Anterior cingulate cortex (tissue), 58 donors: ENCODE results near the gene FICD.
"Not testable (repeated sequence)": the region's sequence is repeated elsewhere in the genome, so short reads cannot be mapped to it uniquely, and the experiment has no call there.

Source experiments
- DNase-seq, 58 donors: peaks; one replicate each; lab custom pipeline; 2025; lab: John Stamatoyannopoulos, UW

The FICD gene

DNA sequence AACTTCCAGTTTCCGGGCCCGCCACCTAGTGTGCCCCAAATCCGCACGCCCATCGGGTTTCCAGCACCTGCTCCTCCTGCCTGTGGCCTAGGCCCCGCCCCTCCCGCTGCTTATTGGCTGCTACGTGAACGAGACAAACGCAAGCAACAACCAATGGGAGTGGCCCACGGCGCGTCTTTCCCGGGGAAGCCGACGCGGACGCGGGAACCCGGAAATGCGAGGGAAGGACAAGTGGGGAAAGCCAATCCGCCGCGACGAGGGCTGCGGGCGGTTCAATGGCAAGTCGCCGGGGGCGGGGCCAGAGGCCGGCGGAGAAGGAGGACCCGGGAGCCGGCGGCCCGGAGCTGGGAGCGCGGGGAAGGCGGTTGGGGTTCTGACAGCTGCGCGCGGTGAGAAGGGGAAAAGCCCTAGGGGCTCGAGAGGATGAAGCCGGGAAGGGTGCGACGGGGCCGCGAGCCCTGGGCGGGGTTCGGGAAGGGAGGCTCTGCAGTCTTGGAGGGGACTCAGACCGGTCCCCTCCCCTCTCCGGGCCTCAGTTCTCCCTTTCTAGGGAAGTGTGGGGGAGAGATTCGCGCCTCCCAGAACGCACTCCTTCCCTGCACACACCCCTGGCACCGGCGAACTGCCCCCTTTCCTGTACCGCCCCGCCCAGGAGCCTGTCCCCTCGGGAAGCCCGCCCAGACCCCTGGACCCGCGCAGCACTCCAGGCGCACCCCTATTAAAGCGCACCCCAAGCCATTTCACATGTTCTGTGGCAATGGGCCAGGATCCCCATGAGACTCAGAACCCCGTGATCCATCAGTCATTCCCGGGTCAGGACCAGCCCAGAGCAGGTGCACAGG lies at the start of gene FICD:
TSS of gene FICD (plus strand) at position 305 of the 842 bp plus-strand sequence. CDS start 1,696 bp downstream, outside the sequence.
- DNase-seq, result peak; percentile 95 to 100 (median 99)

DNA sequence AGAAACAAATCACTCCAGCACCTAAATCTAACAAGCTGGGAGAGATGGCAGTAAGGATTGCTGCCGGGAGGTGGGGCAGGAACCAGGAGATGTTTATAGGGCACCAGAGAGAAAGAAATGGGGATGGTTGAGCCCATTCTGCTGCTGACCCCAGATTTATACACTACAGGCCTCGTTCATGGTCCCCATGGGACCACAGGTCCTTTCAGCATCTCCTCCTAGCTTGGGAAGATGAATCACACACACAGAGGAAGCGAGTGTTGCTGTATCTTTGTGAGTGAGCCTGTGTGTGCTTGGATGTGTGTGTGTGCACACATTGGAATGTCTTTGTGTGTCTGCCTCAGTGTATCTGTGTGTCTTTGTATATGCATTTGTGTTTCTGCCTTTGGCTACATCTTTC lies 49.7 kb upstream of the FICD start:
- DNase-seq, result no peak

DNA sequence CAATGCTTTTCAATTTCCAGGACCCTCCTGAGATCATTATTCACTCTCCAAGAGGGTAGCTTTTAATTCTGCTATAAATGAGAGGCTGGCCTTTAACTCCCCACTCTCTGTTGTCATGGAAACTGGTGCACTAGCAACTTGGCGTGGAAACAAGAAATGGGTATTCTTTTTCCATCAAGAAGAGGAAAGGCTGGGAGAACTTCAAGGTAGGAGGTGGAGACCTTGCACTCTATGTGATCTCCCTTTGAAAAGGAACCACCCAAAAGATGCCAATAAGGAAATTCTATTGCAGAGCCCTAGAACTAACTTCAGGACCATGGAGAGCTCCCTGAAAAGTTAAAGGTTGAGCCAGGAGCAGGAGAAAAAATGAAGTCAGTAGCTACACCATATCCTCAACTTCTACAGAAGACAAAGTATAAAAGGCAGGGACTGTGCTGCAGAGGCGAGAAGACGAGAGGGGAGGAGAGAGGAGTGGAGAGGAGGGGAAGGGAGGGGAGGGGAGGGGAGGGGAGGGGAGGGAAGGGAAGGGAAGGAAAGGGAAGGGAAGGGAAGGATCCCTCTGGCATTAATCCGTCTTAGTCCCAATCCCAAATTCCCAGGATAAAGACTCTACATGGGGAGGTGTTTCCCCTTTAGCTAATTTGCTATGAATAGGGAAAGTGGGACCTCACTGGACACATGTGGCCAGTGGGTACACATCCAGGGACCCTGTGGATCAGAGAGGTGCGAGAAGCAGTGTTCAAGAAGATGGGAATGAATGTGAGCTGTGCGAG lies 46.7 kb upstream of the FICD start:
- peak in 1 of 58 donors; percentile 5 for DNase-seq

DNA sequence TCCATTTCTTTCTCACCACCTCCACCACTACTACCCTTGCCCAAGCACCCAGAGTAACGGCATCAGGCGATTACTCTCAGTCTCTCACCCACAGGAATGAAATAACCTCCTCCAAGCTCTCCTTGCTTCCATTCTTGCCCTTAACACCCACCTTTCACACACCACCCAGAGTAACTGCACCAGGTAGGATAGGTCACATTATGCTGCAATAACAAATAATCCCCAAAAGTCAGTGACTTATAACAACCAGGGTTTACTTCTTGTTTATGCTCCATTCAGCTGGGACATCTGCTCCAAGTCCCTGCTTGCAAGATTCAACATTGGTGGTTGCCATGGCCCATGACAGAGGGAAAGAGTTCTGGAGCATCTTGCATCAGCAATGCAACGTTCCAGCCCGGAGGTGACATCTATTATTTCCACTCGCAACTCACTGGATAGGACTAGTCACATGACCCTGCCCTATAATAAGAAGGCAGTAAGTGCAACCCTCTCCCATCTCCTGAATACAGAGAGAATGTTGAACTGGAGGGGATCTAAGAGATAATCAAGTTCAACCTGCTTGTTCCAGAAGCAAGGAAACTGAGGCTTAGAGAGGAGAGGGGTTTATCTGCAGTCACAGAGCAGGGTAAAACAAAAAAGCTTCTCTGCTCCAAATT lies 41.5 kb upstream of the FICD start:
- DNase-seq, result no peak

DNA sequence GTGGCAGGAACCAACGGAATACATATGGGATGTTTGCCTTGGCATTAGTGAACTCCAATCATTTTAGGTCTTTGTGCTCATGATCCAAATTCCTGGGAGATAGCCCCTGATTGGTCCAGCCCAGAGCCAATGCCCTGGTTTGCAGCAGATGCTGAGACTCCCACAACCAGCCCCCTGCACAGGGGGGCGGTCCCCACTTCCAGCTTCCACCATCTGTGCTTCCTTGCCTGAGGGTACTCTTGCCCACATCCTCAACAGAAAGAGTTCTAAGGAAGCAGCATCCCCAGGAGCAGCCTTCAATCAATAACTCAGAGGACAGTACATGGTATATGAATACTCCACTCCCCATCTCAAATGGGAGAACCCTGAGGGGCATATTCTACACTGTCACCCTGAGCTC lies 39.7 kb upstream of the FICD start:
- DNase-seq, result no peak

DNA sequence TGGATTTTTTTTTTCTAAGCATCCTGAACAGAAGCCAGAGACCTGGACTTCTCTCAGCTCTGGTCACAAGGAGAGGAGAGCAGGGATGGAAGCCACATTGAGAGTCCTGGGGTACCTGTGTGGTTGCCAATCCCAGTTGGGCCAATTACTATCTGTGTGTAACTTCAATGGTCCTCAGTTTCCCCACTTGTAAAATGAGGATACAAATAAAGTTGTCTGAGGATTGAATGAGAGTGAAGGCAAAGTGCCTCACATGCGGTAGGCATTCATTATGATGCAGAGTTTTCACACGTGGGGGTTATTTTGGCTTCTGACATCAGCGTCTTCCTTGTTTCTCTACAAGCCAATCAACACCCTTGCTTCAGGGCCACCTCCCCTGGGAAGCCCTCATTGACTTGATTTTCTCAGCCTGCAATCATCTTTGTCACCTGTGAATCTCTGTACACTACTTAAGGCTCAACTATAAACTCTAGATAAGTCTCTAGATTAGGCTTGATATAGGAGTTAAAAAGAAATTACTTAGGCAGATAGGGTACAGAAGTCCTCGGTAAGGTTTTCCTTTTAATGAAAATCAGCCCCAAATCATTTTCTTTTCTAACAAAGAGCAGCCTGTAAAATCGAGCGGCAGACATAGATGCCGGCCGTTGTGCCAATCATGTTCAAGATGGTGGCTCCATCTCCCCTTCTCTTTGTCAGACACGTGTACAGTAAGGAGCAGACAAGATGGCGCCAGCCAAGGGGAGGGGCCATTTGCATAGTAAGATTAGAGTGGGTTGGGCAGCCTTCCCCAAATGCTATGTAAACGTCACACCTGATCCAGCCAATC lies 37.8 kb upstream of the FICD start:
- DNase-seq, result no peak

DNA sequence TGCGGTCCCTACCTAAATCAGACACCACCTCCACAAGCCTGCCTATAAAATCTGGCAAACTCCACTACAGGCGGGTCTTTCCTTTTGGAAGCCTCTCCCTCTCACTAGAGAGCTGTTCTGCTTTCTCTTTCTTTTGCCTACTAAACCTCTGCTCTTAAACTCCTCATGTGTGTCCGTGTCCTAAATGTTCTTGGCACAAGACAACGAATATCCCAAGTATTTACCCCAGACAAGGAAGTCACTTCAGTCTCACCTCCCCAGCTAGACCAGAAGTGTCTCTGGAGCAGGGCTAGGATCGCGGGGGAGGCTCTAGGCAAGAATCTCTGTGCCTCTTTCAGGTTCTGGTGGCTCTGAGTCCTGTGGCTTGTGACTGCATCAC lies 37.2 kb upstream of the FICD start:
- no peak for DNase-seq

DNA sequence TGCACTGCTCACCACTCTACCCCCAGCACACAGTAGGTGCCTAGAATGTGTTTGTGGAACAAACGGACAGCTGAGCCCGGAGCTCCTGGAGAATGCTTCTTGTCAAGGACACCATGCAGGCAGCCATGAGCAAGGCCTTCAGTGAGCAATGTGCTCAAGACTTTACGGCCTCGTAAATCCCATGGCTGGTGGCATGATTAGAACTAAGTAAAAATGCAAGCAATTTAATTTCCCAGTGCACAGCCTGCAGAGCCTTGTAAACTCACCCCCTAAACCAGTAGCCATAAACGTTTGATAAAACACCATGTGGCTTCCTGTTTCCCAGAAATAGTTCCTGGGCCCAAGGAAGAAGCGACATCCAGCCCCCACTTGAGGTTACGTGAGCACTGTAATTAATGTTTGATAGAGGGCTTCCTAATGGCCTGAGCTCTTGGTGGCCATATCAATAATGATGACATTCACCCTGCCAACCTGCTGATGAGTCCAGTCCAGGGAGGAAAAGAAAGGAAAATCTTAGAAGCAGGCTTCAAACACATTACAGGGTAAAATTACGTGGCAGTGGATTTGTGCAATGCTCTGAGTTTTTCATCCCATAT lies 36.4 kb upstream of the FICD start:
- no peak for DNase-seq

DNA sequence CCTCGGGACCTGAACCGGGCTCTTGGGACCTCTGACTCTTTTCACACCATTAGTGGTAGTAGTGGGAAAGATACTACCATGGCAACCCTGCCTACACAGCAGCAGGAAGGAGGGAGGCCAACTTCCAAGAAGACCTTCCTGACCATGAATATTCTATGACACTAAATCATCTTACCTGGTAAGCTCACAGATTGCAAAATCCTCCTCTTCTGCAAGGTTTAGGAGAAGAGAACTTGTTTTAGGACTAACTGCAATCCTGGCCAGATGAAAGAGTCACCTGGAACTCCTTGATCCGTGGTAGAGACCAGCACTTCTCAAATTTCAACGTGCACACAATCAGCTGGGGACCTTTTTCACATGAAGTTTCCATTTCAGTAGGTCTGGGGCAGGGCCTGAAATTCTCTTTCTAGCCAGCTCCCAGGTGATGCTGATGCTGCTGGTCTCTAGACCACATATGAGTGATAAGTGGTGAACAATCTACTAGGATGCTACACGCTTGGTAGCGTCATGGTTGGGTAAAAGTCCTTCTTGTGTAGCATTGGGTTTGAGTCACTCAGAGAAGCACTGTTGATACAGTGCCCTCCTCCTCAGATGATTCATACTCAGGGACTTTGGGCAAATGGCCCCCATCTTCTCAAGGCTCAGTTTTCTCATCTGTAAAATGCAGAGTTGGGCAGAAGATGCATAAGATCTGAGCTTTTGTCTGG lies 35.6 kb upstream of the FICD start:
- DNase-seq, result no peak

DNA sequence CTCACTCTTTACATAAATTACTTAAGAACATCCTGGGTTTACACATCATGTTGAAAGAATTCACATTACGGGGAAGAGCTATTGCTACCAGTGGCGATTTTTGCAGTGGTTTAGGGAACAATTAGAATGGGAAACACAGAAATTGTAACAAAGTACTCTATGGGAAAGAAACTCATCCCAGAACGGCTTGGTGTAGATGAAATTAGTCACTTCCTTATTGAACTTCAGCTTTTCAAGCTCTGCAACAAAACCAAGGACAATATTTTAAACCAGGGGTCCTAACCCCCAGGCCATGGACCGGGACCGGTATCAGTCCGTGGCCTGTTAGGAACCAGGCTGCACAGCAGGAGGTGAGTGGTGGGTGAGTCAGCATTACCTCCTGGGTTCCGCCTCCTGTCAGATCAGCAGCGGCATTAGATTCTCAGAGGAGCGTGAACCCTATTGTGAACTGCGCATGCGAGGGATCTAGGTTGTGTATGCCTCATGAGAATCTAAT lies 32.3 kb upstream of the FICD start:
- peak in 1 of 58 donors; percentile 22 for DNase-seq

DNA sequence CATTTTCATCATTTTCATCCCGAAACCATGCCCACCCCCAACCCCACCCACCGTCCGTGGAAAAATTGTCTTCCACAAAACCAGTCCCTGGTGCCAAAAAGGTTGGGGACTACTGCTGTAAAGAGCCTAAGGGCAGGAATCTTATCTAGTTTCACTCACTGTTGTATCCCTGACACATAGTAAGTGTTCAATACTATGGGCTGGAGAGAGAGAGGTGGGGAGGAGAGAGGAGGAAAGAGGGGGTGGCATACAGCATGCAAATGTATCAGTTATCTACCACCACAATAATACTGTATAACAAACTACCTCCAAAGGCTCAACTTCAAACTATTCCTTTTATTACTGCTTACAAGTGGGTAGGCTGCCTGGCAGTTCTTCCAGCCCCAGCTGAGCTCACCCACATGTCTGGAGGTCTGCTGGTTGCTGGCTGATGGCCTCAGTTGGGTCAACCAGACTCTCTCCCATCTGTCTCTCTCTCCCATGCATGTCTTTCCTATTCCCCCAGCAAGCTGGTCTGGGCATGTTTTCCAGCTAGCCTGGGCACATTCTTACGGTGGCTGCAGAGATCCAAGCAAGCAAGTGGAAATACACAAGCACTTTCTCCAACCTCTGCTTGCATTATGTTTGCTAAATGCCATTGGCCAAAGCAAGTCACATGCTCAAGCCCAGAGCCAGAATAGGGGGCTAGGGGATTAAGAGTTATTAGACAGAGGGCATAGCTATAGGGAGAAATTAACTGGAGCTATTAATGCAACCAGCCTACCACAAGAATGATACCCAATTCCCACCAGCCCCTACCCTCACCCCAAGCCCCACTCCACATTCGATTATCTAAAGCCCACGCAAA lies 31.6 kb upstream of the FICD start:
- DNase-seq, result no peak

DNA sequence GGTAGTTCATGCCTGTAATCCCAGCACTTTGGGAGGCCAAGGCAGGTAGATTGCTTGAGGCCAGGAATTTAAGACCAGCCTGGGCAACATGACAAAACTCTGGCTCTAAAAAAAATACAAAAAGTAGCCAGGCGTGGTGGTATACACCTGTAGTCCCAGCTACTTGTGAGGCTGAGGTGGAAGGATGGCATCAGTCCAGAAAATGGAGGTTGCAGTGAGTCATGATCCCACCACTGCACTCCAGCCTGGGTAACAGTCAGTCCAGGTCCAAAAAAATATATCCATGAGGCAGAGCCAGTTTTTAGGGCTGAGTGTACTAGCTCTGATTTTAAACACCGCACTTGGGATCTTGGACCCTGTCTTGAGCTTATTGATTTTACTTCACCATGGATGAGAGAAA lies 30.6 kb upstream of the FICD start:
- DNase-seq, result no peak

DNA sequence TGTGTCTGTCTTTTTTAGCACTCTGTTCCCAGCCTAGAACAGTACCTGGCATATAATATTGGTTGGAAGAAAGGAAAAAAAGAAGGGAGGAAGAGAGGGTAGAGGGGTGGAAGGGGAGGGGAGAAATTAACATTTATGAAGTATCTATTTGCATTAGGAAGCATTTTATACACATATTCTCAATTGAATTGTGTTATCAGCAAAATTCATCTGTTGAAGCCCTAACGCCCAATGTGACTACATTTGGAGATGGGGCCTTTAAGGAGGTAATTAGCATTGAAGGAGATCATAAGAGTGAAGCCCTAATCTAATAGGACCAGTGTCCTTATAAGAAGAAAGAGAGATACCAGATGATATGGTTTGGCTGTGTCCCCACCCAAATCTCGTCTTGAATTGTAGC lies 30.2 kb upstream of the FICD start:
- DNase-seq, result no peak

DNA sequence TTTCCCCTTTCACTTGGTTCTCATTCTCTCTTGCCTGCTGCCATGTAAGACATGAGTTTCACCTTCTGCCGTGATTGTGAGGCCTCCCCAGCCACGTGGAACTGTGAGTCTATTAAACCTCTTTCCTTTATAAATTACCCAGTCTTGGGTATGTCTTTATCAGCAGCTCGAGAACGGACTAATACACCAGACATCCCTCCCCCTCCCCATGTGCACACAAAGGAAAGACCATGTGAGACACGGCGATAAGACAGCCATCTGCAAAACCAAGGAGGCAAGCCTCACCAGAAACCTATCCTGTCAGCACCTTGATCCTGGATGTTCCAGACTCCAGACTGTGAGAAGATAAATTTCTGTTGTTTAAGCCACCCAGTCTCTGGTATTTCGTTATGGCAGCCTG lies 29.7 kb upstream of the FICD start:
- not testable (repeated sequence) for DNase-seq

DNA sequence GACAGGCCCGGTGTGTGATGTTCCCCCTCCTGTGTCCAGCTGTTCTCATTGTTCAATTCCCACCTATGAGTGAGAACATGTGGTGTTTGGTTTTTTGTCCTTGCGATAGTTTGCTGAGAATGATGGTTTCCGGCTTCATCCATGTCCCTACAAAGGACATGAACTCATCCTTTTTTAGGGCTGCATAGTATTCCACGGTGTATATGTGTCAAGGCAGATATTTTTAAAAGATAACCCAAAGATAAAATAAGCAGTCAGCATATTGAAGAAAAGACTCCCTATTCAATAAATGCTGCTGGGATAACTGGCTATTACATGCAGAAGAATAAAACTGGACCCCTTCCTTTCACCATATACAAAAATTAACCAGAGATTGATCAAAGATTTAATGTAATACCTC lies 28.0 kb upstream of the FICD start:
- not testable (repeated sequence) for DNase-seq

DNA sequence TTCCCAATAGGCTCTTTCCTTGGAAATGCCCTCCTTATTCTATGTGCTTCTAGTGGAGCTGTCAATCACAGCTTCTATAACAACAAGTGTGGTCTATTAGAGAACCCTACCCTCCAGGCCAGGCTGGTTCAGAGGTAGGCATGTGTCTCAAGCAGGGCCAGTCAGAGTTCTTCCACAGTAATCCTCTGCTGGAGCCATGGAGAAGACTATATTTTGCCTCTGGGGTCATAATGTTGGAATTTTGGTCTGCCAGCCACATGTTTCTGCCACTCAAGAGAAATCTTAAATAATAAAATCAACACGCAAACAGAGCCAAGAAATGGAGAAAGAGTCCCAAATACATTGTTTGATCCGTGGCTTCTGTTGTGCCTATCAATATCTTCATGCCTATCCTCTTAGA lies 23.8 kb upstream of the FICD start:
- DNase-seq, result no peak

DNA sequence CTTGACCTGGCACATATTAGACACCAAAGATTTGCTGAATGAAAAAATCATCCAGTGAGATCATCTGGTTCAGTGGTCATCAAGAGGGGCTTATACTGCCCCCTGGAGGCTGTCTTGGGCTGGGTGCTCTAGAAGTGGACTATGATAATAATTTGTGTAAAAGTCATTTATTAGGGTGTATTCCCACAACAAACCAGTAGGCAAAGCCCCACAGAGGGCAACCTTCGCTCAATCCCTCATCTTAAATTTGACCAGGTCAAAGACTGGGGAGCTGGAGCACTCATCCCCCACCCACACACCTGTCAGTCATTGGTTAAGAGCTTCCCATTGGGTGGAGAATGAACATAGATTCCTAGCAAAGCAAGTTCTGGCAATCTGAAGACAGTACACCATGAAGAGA lies 20.0 kb upstream of the FICD start:
- no peak for DNase-seq
